Stomach (tissue), 9 donors: ENCODE results near the gene FAAP100. TPM values are rescaled to one million over a fixed set of nuclear protein-coding genes. Genes with fewer than 3 reads are reported as not detected.
A peak's percentile ranks its signal among the peaks of the same experiment; 100 is the strongest.

Source experiments
- DNase-seq, 2 donors: peaks; one replicate each; pipeline versions ENCODE4 v3.0.0 to v3.0.0-alpha.2; 2013 to 2019
- H3K27ac ChIP-seq, 5 donors: fragments of 200-600 bp in 4 of 5; sonication (generic) in 4 of 5; one replicate each; pipeline ENCODE4 v1.5.1; 2013 to 2019; ENCODE audit warnings: mild to moderate bottlenecking in 1 of 5, moderate library complexity in 1 of 5
- H3K27me3 ChIP-seq, 3 donors: fragments of 200-600 bp; sonication (generic); one replicate each; pipeline ENCODE4 v1.5.1; 2017 to 2019; ENCODE audit warnings: mixed run types in 1 of 3
- H3K36me3 ChIP-seq, 4 donors: fragments of 200-600 bp; sonication (generic); 1 replicate in 3 of 4; 2 replicates in 1 of 4; pipeline ENCODE4 v1.5.1; 2016 to 2019
- H3K4me1 ChIP-seq, 4 donors: fragments of 200-600 bp; sonication (generic); one replicate each; pipeline ENCODE4 v1.5.1; 2016 to 2019
- H3K4me3 ChIP-seq, 4 donors: fragments of 200-600 bp; sonication (generic) in 3 of 4; one replicate each; pipeline ENCODE4 v1.5.1; 2016 to 2019; ENCODE audit warnings: mild to moderate bottlenecking in 1 of 4
- H3K9me3 ChIP-seq, 4 donors: fragments of 200-600 bp; sonication (generic); one replicate each; pipeline ENCODE4 v1.5.1; 2016 to 2019
- CTCF ChIP-seq, 7 experiments: fragments of 450-650 bp in 4 of 7; fragments of 200-600 bp in 3 of 7; sonication (generic) in 3 of 7; IDR thresholded peaks; one replicate each; pipeline ENCODE4 v1.5.1; 2016 to 2019; ENCODE audit warnings: antibody characterized with exemption in 7 of 7, control low read depth in 2 of 7, mild to moderate bottlenecking in 1 of 7
- EP300 ChIP-seq: sonication (generic); formaldehyde crosslinking; IDR thresholded peaks from one replicate; pipeline ENCODE4 v1.6.1; 2017; ENCODE audit warnings: antibody characterized with exemption
- POLR2A ChIP-seq, 4 donors: fragments of 450-650 bp; IDR thresholded peaks; one replicate each; pipeline ENCODE4 v1.6.1; 2016; ENCODE audit warnings: antibody characterized with exemption in 4 of 4, control low read depth in 2 of 4, mild to moderate bottlenecking in 1 of 4, moderate library complexity in 1 of 4
- POLR2AphosphoS5 ChIP-seq, 3 donors: sonication (generic); formaldehyde crosslinking; IDR thresholded peaks; one replicate each; pipeline ENCODE4 v1.6.1; 2016; ENCODE audit warnings: antibody characterized with exemption in 3 of 3
- whole genome bisulfite sequencing, 5 donors: extraction: QIAGEN DNeasy Blood & Tissue Kit in 3 of 5; methylation state at CpG; one replicate each; pipeline versions ENCODE4 v1.1.5 to v1.1.7; 2013 to 2018; 5-methylcytosine and 5-hydroxymethylcytosine counted together
- intact Hi-C: fragments of 100-400 bp; cut with DNase I; formaldehyde crosslinking; loops from one replicate; pipeline ENCODE4 v1.15.1; 2023; ENCODE audit warnings: low total_unique reads
- polyA plus RNA-seq, 3 donors: library from polyadenylated mRNA; stranded (reverse); fragments of 200-250 nt; gene quantifications; one replicate each; pipeline ENCODE4 v1.2.3, GENCODE V29; 2013
- total RNA-seq, 5 donors: library from RNA; depleted of rRNA; stranded (reverse); fragments of >200 nt; gene quantifications; one replicate each; pipeline versions ENCODE4 v1.1.0 to v1.2.3, GENCODE V29; 2014 to 2016
- donor health status: healthy with polysubstance abuse.
- donor health status: Bipolar disorder and iron deficiency.
- donor health status: healthy.

FAAP100 gene
- total and polyA plus RNA-seq, 8 donors, result 11.9 to 130 (median 24.3) TPM

DNA sequence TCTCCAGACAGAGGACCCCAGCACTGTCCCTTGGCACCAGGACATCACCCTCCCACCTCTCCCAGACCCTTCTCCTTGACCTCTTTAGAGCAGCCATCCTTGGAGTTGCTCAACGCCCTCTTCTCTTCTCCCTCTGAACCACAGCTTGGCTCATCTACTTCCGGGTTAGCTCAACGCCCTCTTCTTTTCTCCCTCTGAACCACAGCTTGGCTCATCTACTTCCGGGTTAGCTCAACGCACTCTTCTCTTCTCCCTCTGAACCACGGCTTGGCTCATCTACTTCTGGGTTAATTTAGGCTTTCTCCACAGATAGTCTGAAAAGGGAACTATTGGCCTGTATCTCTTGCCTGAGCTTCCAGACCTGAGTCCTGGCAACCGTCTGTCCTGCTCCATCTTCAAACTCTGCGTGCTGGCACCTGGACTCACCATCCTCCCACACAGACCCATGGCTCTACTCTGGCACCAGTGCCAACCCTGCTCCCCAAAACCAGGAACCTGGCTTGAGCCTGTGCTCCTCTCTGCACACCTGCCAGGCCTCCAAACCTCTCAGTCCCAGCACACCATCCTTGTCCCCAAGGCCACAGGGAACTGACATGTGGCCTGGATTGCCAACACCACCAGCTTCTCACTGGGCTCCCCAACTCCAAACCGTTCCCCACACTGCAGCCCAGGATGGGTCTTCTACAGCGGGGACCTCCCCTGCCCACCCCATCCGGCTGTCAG lies 25.3 kb upstream of the FAAP100 start:
- Histone ChIP-seq H3K36me3 (peaks cover 24 to 80% (median 76%) of the 10 kb centered on the region in 4 donors), H3K4me1 (peaks cover 25 to 35% (median 31%) of the 10 kb centered on the region in 4 donors), H3K27ac (peak overlapping the region; percentile 24 to 81 (median 55)), H3K4me3 (peak overlapping the region in 1 of 4 donors; percentile 8), H3K27me3 (no peaks in the 10 kb centered on the region), H3K9me3 (no peaks in the 10 kb centered on the region)
- TF ChIP-seq CTCF (IDR thresholded peaks at IDR 0.05), result no peak
- TF ChIP-seq POLR2A (IDR thresholded peaks at IDR 0.05), result no peak
- no peak for TF ChIP-seq EP300
- TF ChIP-seq POLR2AphosphoS5 (IDR thresholded peaks at IDR 0.05), result no peak
- WGBS, 5 donors, result 68 to 81% (median 78%) methylated on average over 11 of the region's 11 CpGs
- intact Hi-C loops, result no loop called here
- no peak for DNase-seq

GRCh38 chr17:81576621-81577277 lies 24.6 kb upstream of the FAAP100 start:
- 38 to 54% (median 45%) methylated on average over 16 to 17 of the region's 17 CpGs for WGBS, 5 donors

DNA sequence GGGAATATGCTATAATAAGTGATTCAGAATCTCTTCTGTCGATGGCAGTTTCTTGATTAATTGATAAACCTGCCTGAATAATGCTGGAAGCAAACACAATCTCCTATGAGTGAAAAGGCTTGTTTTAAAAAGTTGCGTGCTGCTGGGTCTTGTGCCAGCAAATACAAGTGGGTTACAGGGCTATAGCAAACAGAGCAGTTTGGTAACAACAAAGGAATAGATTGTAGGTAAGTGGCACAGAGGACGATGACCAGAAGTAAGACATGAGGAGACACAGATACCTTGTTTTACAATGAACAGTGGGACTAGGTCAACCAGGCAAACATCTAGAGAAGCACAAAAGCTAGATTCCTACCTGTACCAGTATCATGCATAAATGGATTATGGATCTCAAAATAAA lies 23.7 kb upstream of the FAAP100 start:
- intact Hi-C loops, result no loop called here
- no peak for TF ChIP-seq CTCF (IDR thresholded peaks at IDR 0.05)
- TF ChIP-seq POLR2A (IDR thresholded peaks at IDR 0.05), result no peak
- TF ChIP-seq POLR2AphosphoS5 (IDR thresholded peaks at IDR 0.05), result no peak
- no peak for TF ChIP-seq EP300
- Histone ChIP-seq H3K9me3 (no peaks in the 10 kb centered on the region), H3K36me3 (peaks cover 26 to 82% (median 78%) of the 10 kb centered on the region in 4 donors), H3K27me3 (no peaks in the 10 kb centered on the region), H3K27ac (peak overlapping the region in 1 of 5 donors; percentile 81), H3K4me1 (peaks cover 25 to 35% (median 31%) of the 10 kb centered on the region in 4 donors), H3K4me3 (no peak overlapping the region)
- DNase-seq, result no peak
- 37 to 64% (median 49%) methylated on average over 3 of the region's 3 CpGs for WGBS, 5 donors

More at GRCh38 chr17:81576621-81577277, 24.6 kb upstream of the FAAP100 start:
- H3K4me1 ChIP-seq, result peaks cover 25 to 35% (median 31%) of the 10 kb centered on the region in 4 donors
- peak overlapping the region in 1 of 4 donors; percentile 8 for H3K4me3 ChIP-seq
- H3K27me3 ChIP-seq, result no peaks in the 10 kb centered on the region
- intact Hi-C loops, result no loop called here
- peaks cover 19 to 80% (median 76%) of the 10 kb centered on the region in 4 donors for H3K36me3 ChIP-seq
- TF ChIP-seq CTCF (IDR thresholded peaks at IDR 0.05), result no peak
- TF ChIP-seq POLR2AphosphoS5 (IDR thresholded peaks at IDR 0.05), result peak in 1 of 3 donors; percentile 12
- no peak for TF ChIP-seq EP300
- DNase-seq, result peak in 1 of 2 donors; percentile 34
- H3K9me3 ChIP-seq, result no peaks in the 10 kb centered on the region
- peak overlapping the region; percentile 24 to 81 (median 55) for H3K27ac ChIP-seq

DNA sequence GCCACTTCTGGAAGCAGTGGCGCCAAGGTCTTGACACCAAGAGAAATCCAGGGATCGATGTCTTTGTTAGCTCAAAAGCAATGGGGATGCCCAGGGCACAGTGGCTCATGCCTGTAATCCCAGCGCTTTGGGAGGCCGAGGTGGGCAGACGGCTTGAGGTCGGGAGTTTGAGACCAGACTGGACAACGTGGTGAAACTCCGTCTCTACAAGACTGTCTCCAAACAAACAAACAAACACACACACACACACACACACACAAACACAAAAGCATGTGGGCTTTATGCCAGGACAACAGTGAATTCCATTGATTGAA lies 22.4 kb upstream of the FAAP100 start:
- peaks cover 25 to 35% (median 31%) of the 10 kb centered on the region in 4 donors for H3K4me1 ChIP-seq
- no peak overlapping the region for H3K27ac ChIP-seq
- WGBS, 5 donors, result 77 to 87% (median 82%) methylated on average over 8 of the region's 8 CpGs
- no peak overlapping the region for H3K4me3 ChIP-seq
- peaks cover 38 to 82% (median 79%) of the 10 kb centered on the region in 4 donors for H3K36me3 ChIP-seq
- no peak for TF ChIP-seq POLR2A (IDR thresholded peaks at IDR 0.05)
- no peak for TF ChIP-seq POLR2AphosphoS5 (IDR thresholded peaks at IDR 0.05)
- no peak for TF ChIP-seq CTCF (IDR thresholded peaks at IDR 0.05)
- TF ChIP-seq EP300, result no peak
- no peaks in the 10 kb centered on the region for H3K9me3 ChIP-seq
- intact Hi-C loops, result no loop called here
- no peaks in the 10 kb centered on the region for H3K27me3 ChIP-seq
- DNase-seq, result no peak
